A673 (cell line): ENCODE data around the gene SNRNP70.
"Not testable (repeated sequence)": the region's sequence is repeated elsewhere in the genome, so short reads cannot be mapped to it uniquely, and the experiment has no call there.

ENCODE experiments used
- CTCF ChIP-seq: fragments of 300-800, 200-600 bp; sonication (generic); conservative IDR thresholded peaks from 2 replicates; pipeline ENCODE4 v1.5.1; 2017; ENCODE audit warnings: low read depth, mild to moderate bottlenecking, antibody characterized with exemption, low read length, moderate library complexity, mixed read lengths
- EZH2 ChIP-seq: fragments of 200-600 bp; sonication (generic); IDR thresholded peaks from 2 replicates; pipeline ENCODE4 v1.6.1; 2017; ENCODE audit warnings: borderline replicate concordance, low read depth, mild to moderate bottlenecking, mixed read lengths, antibody characterized with exemption, low read length; ENCODE audit not compliant: poor library complexity, severe bottlenecking

DNA sequence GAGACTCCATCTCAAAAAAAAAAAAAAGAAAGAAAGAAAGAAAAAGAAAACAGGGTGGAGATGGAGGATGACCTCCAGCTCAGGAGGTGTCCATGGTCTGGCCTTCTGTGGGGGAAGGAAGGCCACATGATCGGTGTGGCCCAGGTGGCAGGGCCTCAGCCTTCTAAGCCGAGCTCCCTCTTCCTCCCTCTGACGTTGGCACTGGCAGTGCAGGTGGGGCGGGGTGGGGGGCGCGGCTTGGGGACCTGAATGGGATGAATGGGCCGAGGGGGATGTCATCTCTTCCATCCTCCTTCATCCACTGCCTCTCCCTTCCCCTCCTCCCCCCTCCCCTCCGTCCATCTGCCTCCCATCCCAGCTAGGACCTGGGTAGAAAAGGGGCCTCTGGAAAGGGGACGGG lies 45.5 kb upstream of the SNRNP70 start:
- TF ChIP-seq EZH2, CTCF: not testable (repeated sequence)
